ENCODE measurements around the gene HOXA6. TPM values are rescaled to one million over a fixed set of nuclear protein-coding genes. Genes with fewer than 3 reads are reported as not detected.

The HOXA6 gene
- total RNA-seq, 1 donor from 2014 or later: not detected

DNA sequence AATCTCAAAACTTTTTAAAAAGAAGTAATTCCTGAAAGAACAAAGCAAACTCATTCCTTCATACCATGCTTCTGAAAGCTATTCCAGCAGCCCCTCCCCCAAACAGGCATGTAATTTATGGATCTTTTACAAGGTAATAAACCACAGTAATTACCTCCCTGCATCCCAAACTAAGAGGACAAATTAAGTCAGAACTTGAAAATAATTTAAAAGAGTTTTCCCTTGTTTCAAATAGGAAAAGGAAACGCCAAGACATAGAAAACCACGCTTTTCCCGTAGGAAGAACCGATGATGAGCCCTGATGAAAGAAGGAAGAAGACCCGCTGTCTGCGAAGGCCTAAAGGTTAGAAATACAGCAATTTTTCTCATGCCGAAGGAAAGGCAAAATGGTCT, 25.9 kb downstream of the HOXA6 start:
- no peak overlapping the region for H3K27ac Mint-ChIP-seq
- no peaks in the 10 kb centered on the region for H3K79me2 ChIP-seq (ENCODE audit: low read depth)
- no peaks in the 10 kb centered on the region for H3K4me1 ChIP-seq
- no peak overlapping the region for H3K4me2 ChIP-seq
- H3K9ac ChIP-seq: no peak overlapping the region
- no peak overlapping the region for H3K4me3 ChIP-seq
- H3K36me3 ChIP-seq: no peaks in the 10 kb centered on the region
- peaks cover 93% of the 10 kb centered on the region for H4K20me1 ChIP-seq (ENCODE audit: low read depth)
- H2AFZ ChIP-seq (replicated peaks): no peak overlapping the region
- H3K9me3 Mint-ChIP-seq: peaks cover 7% of the 10 kb centered on the region
- H3K27ac ChIP-seq: no peak overlapping the region
- DNase-seq (ENCODE audit: low spot score): no peak
- no peaks in the 10 kb centered on the region for H3K9me3 ChIP-seq (ENCODE audit: low read depth)
- H3K27me3 Mint-ChIP-seq (ENCODE audit: insufficient read depth, low read depth): peaks cover 97% of the 10 kb centered on the region
- no peaks in the 10 kb centered on the region for H3F3A ChIP-seq (ENCODE audit: low read depth)
- H3K4me1 Mint-ChIP-seq: no peaks in the 10 kb centered on the region
- H3K36me3 Mint-ChIP-seq: no peaks in the 10 kb centered on the region
- H3K27me3 ChIP-seq: peaks cover 100% of the 10 kb centered on the region
- TF ChIP-seq EZH2phosphoT487 (IDR thresholded peaks at IDR 0.05) (no peak), EZH2 (IDR thresholded peaks at IDR 0.05) (no peak)
- TF ChIP-seq, protein P1, sequence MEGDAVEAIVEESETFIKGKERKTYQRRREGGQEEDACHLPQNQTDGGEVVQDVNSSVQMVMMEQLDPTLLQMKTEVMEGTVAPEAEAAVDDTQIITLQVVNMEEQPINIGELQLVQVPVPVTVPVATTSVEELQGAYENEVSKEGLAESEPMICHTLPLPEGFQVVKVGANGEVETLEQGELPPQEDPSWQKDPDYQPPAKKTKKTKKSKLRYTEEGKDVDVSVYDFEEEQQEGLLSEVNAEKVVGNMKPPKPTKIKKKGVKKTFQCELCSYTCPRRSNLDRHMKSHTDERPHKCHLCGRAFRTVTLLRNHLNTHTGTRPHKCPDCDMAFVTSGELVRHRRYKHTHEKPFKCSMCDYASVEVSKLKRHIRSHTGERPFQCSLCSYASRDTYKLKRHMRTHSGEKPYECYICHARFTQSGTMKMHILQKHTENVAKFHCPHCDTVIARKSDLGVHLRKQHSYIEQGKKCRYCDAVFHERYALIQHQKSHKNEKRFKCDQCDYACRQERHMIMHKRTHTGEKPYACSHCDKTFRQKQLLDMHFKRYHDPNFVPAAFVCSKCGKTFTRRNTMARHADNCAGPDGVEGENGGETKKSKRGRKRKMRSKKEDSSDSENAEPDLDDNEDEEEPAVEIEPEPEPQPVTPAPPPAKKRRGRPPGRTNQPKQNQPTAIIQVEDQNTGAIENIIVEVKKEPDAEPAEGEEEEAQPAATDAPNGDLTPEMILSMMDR (IDR thresholded peaks at IDR 0.05): no peak
- no peak overlapping the region for H3K4me3 Mint-ChIP-seq

DNA sequence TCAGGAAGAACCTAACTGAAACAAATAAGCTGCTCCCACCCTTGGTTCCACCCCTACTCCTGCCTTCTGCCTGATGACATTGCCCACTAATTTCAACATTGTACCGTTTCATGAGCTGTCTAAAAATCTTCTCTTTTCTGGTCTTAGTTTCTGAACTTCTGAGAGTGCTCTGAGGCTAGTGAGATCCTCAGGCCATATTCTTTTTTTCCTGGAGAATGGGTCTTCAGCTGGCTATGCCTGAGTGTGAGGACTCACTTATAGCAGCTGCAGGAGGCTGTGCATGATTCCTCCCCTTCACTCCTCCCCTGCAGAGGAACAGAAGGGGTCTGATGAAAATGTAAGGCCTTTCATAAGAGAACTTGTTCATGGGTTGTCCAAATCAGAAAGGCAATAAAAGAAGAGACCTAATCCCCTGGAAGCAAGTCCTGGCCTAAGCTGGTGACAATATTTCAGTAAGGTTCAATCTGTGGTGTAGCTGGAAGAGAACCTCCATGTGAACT, 28.1 kb downstream of the HOXA6 start:
- Histone ChIP-seq H4K20me1 (ENCODE audit: low read depth) (peaks cover 93% of the 10 kb centered on the region), H3K4me3 (no peak overlapping the region), H3K9me3 (ENCODE audit: low read depth) (no peaks in the 10 kb centered on the region), H3K79me2 (ENCODE audit: low read depth) (no peaks in the 10 kb centered on the region), H3K4me2 (no peak overlapping the region), H3F3A (ENCODE audit: low read depth) (no peaks in the 10 kb centered on the region), H2AFZ (replicated peaks) (no peak overlapping the region), H3K27me3 (peaks cover 100% of the 10 kb centered on the region), H3K27ac (no peak overlapping the region), H3K36me3 (no peaks in the 10 kb centered on the region), H3K4me1 (no peaks in the 10 kb centered on the region), H3K9ac (no peak overlapping the region)
- Mint-ChIP-seq H3K4me3 (no peak overlapping the region), H3K4me1 (no peaks in the 10 kb centered on the region), H3K27ac (no peak overlapping the region), H3K36me3 (no peaks in the 10 kb centered on the region), H3K27me3 (ENCODE audit: insufficient read depth, low read depth) (peaks cover 97% of the 10 kb centered on the region), H3K9me3 (peaks cover 5% of the 10 kb centered on the region)
- peak; percentile 6 for TF ChIP-seq EZH2 (IDR thresholded peaks at IDR 0.05)
- TF ChIP-seq, protein P1 (IDR thresholded peaks at IDR 0.05): no peak
- no peak for DNase-seq (ENCODE audit: low spot score)

DNA sequence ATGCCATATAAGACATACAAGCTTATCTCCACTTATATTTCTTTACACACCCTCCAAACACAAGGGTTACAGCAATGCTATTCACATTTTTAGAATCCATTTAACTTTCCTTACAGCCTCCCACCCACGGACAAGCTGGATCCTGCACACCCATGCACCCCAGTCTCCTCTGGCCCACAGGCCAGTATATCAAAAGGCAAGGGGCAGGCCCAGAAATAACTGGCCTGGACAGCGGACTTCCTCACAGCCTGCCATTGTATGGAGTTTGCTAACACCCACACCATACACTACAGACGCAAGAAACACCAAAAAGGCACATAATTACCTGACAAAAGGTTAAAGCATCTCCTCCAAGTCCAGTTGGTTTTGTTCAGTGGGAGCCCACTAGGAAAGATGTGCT, 29.0 kb downstream of the HOXA6 start:
- peaks cover 93% of the 10 kb centered on the region for H4K20me1 ChIP-seq (ENCODE audit: low read depth)
- Mint-ChIP-seq H3K9me3 (peaks cover 3% of the 10 kb centered on the region), H3K36me3 (no peaks in the 10 kb centered on the region), H3K4me3 (no peak overlapping the region), H3K27ac (no peak overlapping the region), H3K27me3 (ENCODE audit: insufficient read depth, low read depth) (peaks cover 93% of the 10 kb centered on the region), H3K4me1 (no peaks in the 10 kb centered on the region)
- H2AFZ ChIP-seq (replicated peaks): no peak overlapping the region
- H3K4me2 ChIP-seq: no peak overlapping the region
- peak; percentile 14 for TF ChIP-seq EZH2 (IDR thresholded peaks at IDR 0.05)
- TF ChIP-seq EZH2phosphoT487 (IDR thresholded peaks at IDR 0.05): peak; percentile 19
- TF ChIP-seq, protein P1 (IDR thresholded peaks at IDR 0.05): no peak
- DNase-seq (ENCODE audit: low spot score): no peak
- no peak overlapping the region for H3K4me3 ChIP-seq
- no peak overlapping the region for H3K9ac ChIP-seq
- no peaks in the 10 kb centered on the region for H3K79me2 ChIP-seq (ENCODE audit: low read depth)
- no peaks in the 10 kb centered on the region for H3F3A ChIP-seq (ENCODE audit: low read depth)
- no peaks in the 10 kb centered on the region for H3K36me3 ChIP-seq
- no peaks in the 10 kb centered on the region for H3K9me3 ChIP-seq (ENCODE audit: low read depth)
- H3K4me1 ChIP-seq: no peaks in the 10 kb centered on the region
- H3K27ac ChIP-seq: no peak overlapping the region
- peaks cover 100% of the 10 kb centered on the region for H3K27me3 ChIP-seq

All from neural progenitor cell (in vitro differentiated cells).